Pulmonary artery endothelial cell (primary cell): ENCODE data around the gene JPT2. TPM values are rescaled to one million over a fixed set of nuclear protein-coding genes. Genes with fewer than 3 reads are reported as not detected.
"Not testable (repeated sequence)": the region's sequence is repeated elsewhere in the genome, so short reads cannot be mapped to it uniquely, and the experiment has no call there.

ENCODE experiments used
- DNase-seq: peaks from one replicate; pipeline ENCODE4 v3.0.0-alpha.2; 2011; ENCODE audit warnings: low read depth, low spot score
- total RNA-seq: library from RNA; depleted of rRNA; stranded (reverse); fragments of >200 nt; gene quantifications from 2 replicates; pipeline ENCODE4 v1.2.3, GENCODE V29; 2014

JPT2 gene
- total RNA-seq, 1 donor from 2014 or later = 45.9 TPM

GRCh38 chr16:1731603-1732002 is 53.5 kb downstream of the JPT2 start:
- no peak for DNase-seq

GRCh38 chr16:1732071-1732470 is 54.0 kb downstream of the JPT2 start:
- DNase-seq = no peak

- not testable (repeated sequence) for DNase-seq
These were observed 54.5 kb downstream of the JPT2 start for GRCh38 chr16:1732551-1732987.

GRCh38 chr16:1734123-1734522 is 56.0 kb downstream of the JPT2 start:
- no peak for DNase-seq

GRCh38 chr16:1734816-1735215 is 56.7 kb downstream of the JPT2 start:
- DNase-seq = no peak

- no peak for DNase-seq
These were observed 62.2 kb downstream of the JPT2 start for GRCh38 chr16:1740234-1740633.

GRCh38 chr16:1740781-1741490 is 62.9 kb downstream of the JPT2 start:
- DNase-seq = no peak

- no peak for DNase-seq
These were observed 63.6 kb downstream of the JPT2 start for GRCh38 chr16:1741553-1742165.

GRCh38 chr16:1743376-1744337 is 65.6 kb downstream of the JPT2 start:
- no peak for DNase-seq

GRCh38 chr16:1744338-1744840 is 66.3 kb downstream of the JPT2 start:
- no peak for DNase-seq

- no peak for DNase-seq
These were observed 67.3 kb downstream of the JPT2 start for GRCh38 chr16:1745181-1745899.

GRCh38 chr16:1745900-1746692 is 68.0 kb downstream of the JPT2 start:
- no peak for DNase-seq

- DNase-seq = no peak
These were observed 68.7 kb downstream of the JPT2 start for GRCh38 chr16:1746693-1747195.

GRCh38 chr16:1747934-1748333 is 69.9 kb downstream of the JPT2 start:
- DNase-seq = no peak

GRCh38 chr16:1749152-1750117 is 71.4 kb downstream of the JPT2 start:
- DNase-seq = no peak
